Measurements from ENCODE around the gene GABRA5. TPM values are rescaled to one million over a fixed set of nuclear protein-coding genes. Genes with fewer than 3 reads are reported as not detected.

Gene GABRA5
- total RNA-seq, 4 donors from 2014 or later: not detected

DNA sequence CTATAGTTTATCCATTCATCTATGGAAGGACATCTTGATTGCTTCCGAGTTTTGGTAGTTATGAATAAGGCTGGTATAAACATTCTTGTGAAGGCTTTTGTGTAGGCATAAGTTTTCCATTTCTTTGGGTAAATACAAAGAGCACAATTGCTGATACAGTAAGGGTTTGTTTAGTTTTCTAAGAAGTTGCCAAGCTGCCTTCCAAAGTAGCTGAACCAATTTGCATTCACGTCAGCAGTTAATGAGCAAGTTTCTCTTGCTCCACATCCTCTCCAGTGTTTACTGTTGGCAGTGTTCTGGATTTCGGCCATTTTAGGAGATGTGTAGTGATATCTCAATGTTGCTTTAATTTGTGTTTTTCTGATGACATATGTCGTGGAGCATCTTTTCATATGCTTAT, 34.2 kb downstream of the GABRA5 start:
- 61 to 66% methylated on average over 4 of the region's 4 CpGs for WGBS, 2 donors
- DNase-seq (ENCODE audit: low spot score in 2 of 2): no peak

GRCh38 chr15:26910715-26911114, 43.9 kb downstream of the GABRA5 start:
- DNase-seq (ENCODE audit: low spot score in 2 of 2): no peak
- intact Hi-C loops (cut with DNase I; ENCODE audit: low total_unique reads): no loop called here
- TF ChIP-seq, protein P1, sequence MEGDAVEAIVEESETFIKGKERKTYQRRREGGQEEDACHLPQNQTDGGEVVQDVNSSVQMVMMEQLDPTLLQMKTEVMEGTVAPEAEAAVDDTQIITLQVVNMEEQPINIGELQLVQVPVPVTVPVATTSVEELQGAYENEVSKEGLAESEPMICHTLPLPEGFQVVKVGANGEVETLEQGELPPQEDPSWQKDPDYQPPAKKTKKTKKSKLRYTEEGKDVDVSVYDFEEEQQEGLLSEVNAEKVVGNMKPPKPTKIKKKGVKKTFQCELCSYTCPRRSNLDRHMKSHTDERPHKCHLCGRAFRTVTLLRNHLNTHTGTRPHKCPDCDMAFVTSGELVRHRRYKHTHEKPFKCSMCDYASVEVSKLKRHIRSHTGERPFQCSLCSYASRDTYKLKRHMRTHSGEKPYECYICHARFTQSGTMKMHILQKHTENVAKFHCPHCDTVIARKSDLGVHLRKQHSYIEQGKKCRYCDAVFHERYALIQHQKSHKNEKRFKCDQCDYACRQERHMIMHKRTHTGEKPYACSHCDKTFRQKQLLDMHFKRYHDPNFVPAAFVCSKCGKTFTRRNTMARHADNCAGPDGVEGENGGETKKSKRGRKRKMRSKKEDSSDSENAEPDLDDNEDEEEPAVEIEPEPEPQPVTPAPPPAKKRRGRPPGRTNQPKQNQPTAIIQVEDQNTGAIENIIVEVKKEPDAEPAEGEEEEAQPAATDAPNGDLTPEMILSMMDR (IDR thresholded peaks at IDR 0.05): no peak
- TF ChIP-seq POLR2A (IDR thresholded peaks at IDR 0.05): no peak
- WGBS, 2 donors: 69 to 77% methylated on average over 4 of the region's 4 CpGs
- no peak overlapping the region for H3K4me3 ChIP-seq (ENCODE audit: low read depth, poor library complexity, severe bottlenecking)

More for the DNA sequence above, 34.2 kb downstream of the GABRA5 start:
- TF ChIP-seq POLR2A (IDR thresholded peaks at IDR 0.05): no peak
- TF ChIP-seq, protein P1 (IDR thresholded peaks at IDR 0.05): no peak
- no peak overlapping the region for H3K4me3 ChIP-seq (ENCODE audit: low read depth, poor library complexity, severe bottlenecking)
- intact Hi-C loops (cut with DNase I; ENCODE audit: low total_unique reads): no loop called here

DNA sequence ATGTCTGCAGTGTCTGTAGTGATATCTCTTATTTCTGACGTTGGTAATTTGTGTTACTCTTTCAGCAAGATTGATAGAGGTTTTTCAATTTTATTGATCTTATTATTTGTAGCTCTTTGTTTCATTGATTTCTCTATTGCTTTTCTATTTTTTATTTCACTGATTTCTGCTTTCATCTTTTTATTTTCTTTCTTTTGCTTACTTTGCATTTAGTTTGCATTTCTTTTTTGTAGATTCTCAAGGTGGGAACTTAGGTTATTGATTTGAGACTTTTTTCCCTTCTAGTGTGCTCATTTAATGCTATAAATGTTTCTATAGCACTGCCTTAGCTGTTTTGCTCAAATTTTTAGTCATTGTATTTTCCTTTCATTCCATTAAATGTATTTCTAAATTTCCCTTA, 54.6 kb downstream of the GABRA5 start:
- WGBS, 2 donors: 65 to 87% methylated on average over 1 of the region's 1 CpG
- no peak for DNase-seq (ENCODE audit: low spot score in 2 of 2)
- intact Hi-C loops (cut with DNase I; ENCODE audit: low total_unique reads): no loop called here
- TF ChIP-seq, protein P1 (IDR thresholded peaks at IDR 0.05): no peak
- no peak for TF ChIP-seq POLR2A (IDR thresholded peaks at IDR 0.05)
- H3K4me3 ChIP-seq (ENCODE audit: low read depth, poor library complexity, severe bottlenecking): no peak overlapping the region

- H3K4me3 ChIP-seq (ENCODE audit: low read depth, poor library complexity, severe bottlenecking): no peak overlapping the region
- no peak for TF ChIP-seq POLR2A (IDR thresholded peaks at IDR 0.05)
- TF ChIP-seq, protein P1 (IDR thresholded peaks at IDR 0.05): no peak
- DNase-seq (ENCODE audit: low spot score in 2 of 2): no peak
- intact Hi-C loops (cut with DNase I; ENCODE audit: low total_unique reads): no loop called here
- 80 to 84% methylated on average over 2 of the region's 2 CpGs for WGBS, 2 donors
These were observed 59.2 kb downstream of the GABRA5 start for GRCh38 chr15:26926081-26926480.

- intact Hi-C loops (cut with DNase I; ENCODE audit: low total_unique reads): no loop called here
These were observed 61.2 kb downstream of the GABRA5 start for GRCh38 chr15:26928051-26928450.

GRCh38 chr15:26929588-26929987, 62.7 kb downstream of the GABRA5 start:
- DNase-seq (ENCODE audit: low spot score in 2 of 2): no peak
- TF ChIP-seq POLR2A (IDR thresholded peaks at IDR 0.05): no peak
- TF ChIP-seq, protein P1 (IDR thresholded peaks at IDR 0.05): no peak
- 79 to 90% methylated on average over 4 of the region's 4 CpGs for WGBS, 2 donors
- intact Hi-C loops (cut with DNase I; ENCODE audit: low total_unique reads): no loop called here
- H3K4me3 ChIP-seq (ENCODE audit: low read depth, poor library complexity, severe bottlenecking): no peak overlapping the region

More at GRCh38 chr15:26928051-26928450, 61.2 kb downstream of the GABRA5 start:
- TF ChIP-seq, protein P1 (IDR thresholded peaks at IDR 0.05): no peak
- no peak for TF ChIP-seq POLR2A (IDR thresholded peaks at IDR 0.05)
- DNase-seq (ENCODE audit: low spot score in 2 of 2): no peak
- H3K4me3 ChIP-seq (ENCODE audit: low read depth, poor library complexity, severe bottlenecking): no peak overlapping the region
- 58 to 67% methylated on average over 8 of the region's 8 CpGs for WGBS, 2 donors
